ENCODE measurements around the gene SYNPR. TPM values are rescaled to one million over a fixed set of nuclear protein-coding genes. Genes with fewer than 3 reads are reported as not detected.

SYNPR gene
- total RNA-seq, 1 experiment from 2014 or later: not detected

GRCh38 chr3:63385629-63386028, 107.5 kb downstream of the SYNPR start:
- CTCF ChIA-PET: no interaction called here
- no peaks in the 10 kb centered on the region for H3K36me3 ChIP-seq (ENCODE audit: low read depth, low read length)
- H3K9me3 ChIP-seq (ENCODE audit: low read length): no peaks in the 10 kb centered on the region
- DNase-seq (no peak), ATAC-seq (no peak)
- no peak overlapping the region for H3K4me3 ChIP-seq (ENCODE audit: low read length)
- no peaks in the 10 kb centered on the region for H3F3A ChIP-seq (ENCODE audit: low read length, unreplicated experiment)
- H2AFZ ChIP-seq (ENCODE audit: low read length): no peak overlapping the region
- POLR2A ChIA-PET (ENCODE audit: unreplicated experiment): no interaction called here
- TF ChIP-seq CTCF (conservative IDR thresholded peaks at IDR 0.05; ENCODE audit: low read depth, low read length): no peak
- no peak for TF ChIP-seq EZH2 (IDR thresholded peaks at IDR 0.05; ENCODE audit: low read length, unreplicated experiment)
- TF ChIP-seq EZH2phosphoT487 (IDR thresholded peaks at IDR 0.05; ENCODE audit: borderline replicate concordance, low read length): no peak
- H3K27me3 ChIP-seq (ENCODE audit: low read length): no peaks in the 10 kb centered on the region
- no peak overlapping the region for H3K4me2 ChIP-seq (ENCODE audit: low read length)
- no peak overlapping the region for H3K27ac ChIP-seq (ENCODE audit: low read length)
- no peaks in the 10 kb centered on the region for H4K20me1 ChIP-seq (ENCODE audit: low read length)
- H3K9me2 ChIP-seq (replicated peaks; ENCODE audit: low read length): no peaks in the 10 kb centered on the region
- H3K9ac ChIP-seq (ENCODE audit: low read length): no peak overlapping the region
- H3K4me1 ChIP-seq (ENCODE audit: insufficient read depth, low read length): no peaks in the 10 kb centered on the region
- no TSS peak for BruUV-seq (replicated peaks)
- intact Hi-C loops (cut with micrococcal nuclease): no loop called here
- H3K79me2 ChIP-seq (ENCODE audit: low read length): no peaks in the 10 kb centered on the region

- H3K9me3 ChIP-seq (ENCODE audit: low read length): no peaks in the 10 kb centered on the region
- ChIA-PET POLR2A (ENCODE audit: unreplicated experiment) (no interaction called here), CTCF (no interaction called here)
- H3K4me2 ChIP-seq (ENCODE audit: low read length): no peak overlapping the region
- no peaks in the 10 kb centered on the region for H3K79me2 ChIP-seq (ENCODE audit: low read length)
- BruUV-seq (replicated peaks): no TSS peak
- no peak overlapping the region for H2AFZ ChIP-seq (ENCODE audit: low read length)
- H3K4me1 ChIP-seq (ENCODE audit: insufficient read depth, low read length): no peaks in the 10 kb centered on the region
- H3K36me3 ChIP-seq (ENCODE audit: low read depth, low read length): no peaks in the 10 kb centered on the region
- ATAC-seq (no peak), DNase-seq (no peak)
- no peak overlapping the region for H3K4me3 ChIP-seq (ENCODE audit: low read length)
- intact Hi-C loops (cut with micrococcal nuclease): no loop called here
- TF ChIP-seq EZH2phosphoT487 (IDR thresholded peaks at IDR 0.05; ENCODE audit: borderline replicate concordance, low read length): no peak
- TF ChIP-seq CTCF (conservative IDR thresholded peaks at IDR 0.05; ENCODE audit: low read depth, low read length): no peak
- TF ChIP-seq EZH2 (IDR thresholded peaks at IDR 0.05; ENCODE audit: low read length, unreplicated experiment): no peak
- no peaks in the 10 kb centered on the region for H4K20me1 ChIP-seq (ENCODE audit: low read length)
- H3K27ac ChIP-seq (ENCODE audit: low read length): no peak overlapping the region
- H3K9me2 ChIP-seq (replicated peaks; ENCODE audit: low read length): no peaks in the 10 kb centered on the region
- H3F3A ChIP-seq (ENCODE audit: low read length, unreplicated experiment): no peaks in the 10 kb centered on the region
- H3K27me3 ChIP-seq (ENCODE audit: low read length): no peaks in the 10 kb centered on the region
- H3K9ac ChIP-seq (ENCODE audit: low read length): no peak overlapping the region
These were observed 108.5 kb downstream of the SYNPR start for GRCh38 chr3:63386568-63386967.

- no TSS peak for BruUV-seq (replicated peaks)
- TF ChIP-seq EZH2phosphoT487 (IDR thresholded peaks at IDR 0.05; ENCODE audit: borderline replicate concordance, low read length): no peak
- no peak for TF ChIP-seq CTCF (conservative IDR thresholded peaks at IDR 0.05; ENCODE audit: low read depth, low read length)
- no peak for TF ChIP-seq EZH2 (IDR thresholded peaks at IDR 0.05; ENCODE audit: low read length, unreplicated experiment)
- intact Hi-C loops (cut with micrococcal nuclease): no loop called here
- Histone ChIP-seq H3K9ac (ENCODE audit: low read length) (no peak overlapping the region), H3K4me2 (ENCODE audit: low read length) (no peak overlapping the region), H3K36me3 (ENCODE audit: low read depth, low read length) (no peaks in the 10 kb centered on the region), H4K20me1 (ENCODE audit: low read length) (no peaks in the 10 kb centered on the region), H3K4me1 (ENCODE audit: insufficient read depth, low read length) (no peaks in the 10 kb centered on the region), H3K9me3 (ENCODE audit: low read length) (no peaks in the 10 kb centered on the region), H3K79me2 (ENCODE audit: low read length) (no peaks in the 10 kb centered on the region), H3K4me3 (ENCODE audit: low read length) (no peak overlapping the region), H3K27me3 (ENCODE audit: low read length) (no peaks in the 10 kb centered on the region), H2AFZ (ENCODE audit: low read length) (no peak overlapping the region), H3K9me2 (replicated peaks; ENCODE audit: low read length) (no peaks in the 10 kb centered on the region), H3K27ac (ENCODE audit: low read length) (no peak overlapping the region), H3F3A (ENCODE audit: low read length, unreplicated experiment) (no peaks in the 10 kb centered on the region)
- DNase-seq: peak; percentile 5
- no peak for ATAC-seq
- CTCF ChIA-PET: no interaction called here
- POLR2A ChIA-PET (ENCODE audit: unreplicated experiment): no interaction called here
These were observed 109.5 kb downstream of the SYNPR start for GRCh38 chr3:63387568-63387967.

All from PC-3 (cell line).